ENCODE measurements around the gene CLEC1B.
"Not testable (repeated sequence)": the region's sequence is repeated elsewhere in the genome, so short reads cannot be mapped to it uniquely, and the experiment has no call there.

DNA sequence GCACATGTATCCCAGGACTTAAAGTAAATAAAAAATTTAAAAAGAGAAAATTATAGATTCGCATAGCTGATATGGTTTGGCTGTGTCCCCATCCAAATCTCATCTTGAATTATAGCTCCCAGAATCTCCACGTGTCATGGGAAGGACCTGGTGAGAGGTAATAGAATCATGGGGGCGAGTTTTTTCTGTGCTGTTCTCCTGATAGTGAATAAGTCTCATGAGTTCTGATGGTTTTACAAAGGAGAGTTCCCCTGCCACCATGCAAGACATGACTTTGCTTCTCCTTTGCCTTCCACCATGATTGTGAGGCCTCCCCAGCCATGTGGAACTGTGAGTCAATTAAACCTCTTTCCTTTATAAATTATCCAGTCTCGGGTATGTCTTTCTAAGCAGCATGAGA lies 27.7 kb upstream of the CLEC1B start:
- TF ChIP-seq, protein P1, sequence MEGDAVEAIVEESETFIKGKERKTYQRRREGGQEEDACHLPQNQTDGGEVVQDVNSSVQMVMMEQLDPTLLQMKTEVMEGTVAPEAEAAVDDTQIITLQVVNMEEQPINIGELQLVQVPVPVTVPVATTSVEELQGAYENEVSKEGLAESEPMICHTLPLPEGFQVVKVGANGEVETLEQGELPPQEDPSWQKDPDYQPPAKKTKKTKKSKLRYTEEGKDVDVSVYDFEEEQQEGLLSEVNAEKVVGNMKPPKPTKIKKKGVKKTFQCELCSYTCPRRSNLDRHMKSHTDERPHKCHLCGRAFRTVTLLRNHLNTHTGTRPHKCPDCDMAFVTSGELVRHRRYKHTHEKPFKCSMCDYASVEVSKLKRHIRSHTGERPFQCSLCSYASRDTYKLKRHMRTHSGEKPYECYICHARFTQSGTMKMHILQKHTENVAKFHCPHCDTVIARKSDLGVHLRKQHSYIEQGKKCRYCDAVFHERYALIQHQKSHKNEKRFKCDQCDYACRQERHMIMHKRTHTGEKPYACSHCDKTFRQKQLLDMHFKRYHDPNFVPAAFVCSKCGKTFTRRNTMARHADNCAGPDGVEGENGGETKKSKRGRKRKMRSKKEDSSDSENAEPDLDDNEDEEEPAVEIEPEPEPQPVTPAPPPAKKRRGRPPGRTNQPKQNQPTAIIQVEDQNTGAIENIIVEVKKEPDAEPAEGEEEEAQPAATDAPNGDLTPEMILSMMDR (IDR thresholded peaks at IDR 0.05), result not testable (repeated sequence)
- not testable (repeated sequence) for TF ChIP-seq SIN3A (IDR thresholded peaks at IDR 0.05; ENCODE audit: borderline replicate concordance, insufficient read depth, low read depth, low read length); POLR2AphosphoS5 (IDR thresholded peaks at IDR 0.05; ENCODE audit: low read depth, low read length); TCF7L2 (IDR thresholded peaks at IDR 0.05; ENCODE audit: low read depth, low read length)
- TF ChIP-seq, protein P2, sequence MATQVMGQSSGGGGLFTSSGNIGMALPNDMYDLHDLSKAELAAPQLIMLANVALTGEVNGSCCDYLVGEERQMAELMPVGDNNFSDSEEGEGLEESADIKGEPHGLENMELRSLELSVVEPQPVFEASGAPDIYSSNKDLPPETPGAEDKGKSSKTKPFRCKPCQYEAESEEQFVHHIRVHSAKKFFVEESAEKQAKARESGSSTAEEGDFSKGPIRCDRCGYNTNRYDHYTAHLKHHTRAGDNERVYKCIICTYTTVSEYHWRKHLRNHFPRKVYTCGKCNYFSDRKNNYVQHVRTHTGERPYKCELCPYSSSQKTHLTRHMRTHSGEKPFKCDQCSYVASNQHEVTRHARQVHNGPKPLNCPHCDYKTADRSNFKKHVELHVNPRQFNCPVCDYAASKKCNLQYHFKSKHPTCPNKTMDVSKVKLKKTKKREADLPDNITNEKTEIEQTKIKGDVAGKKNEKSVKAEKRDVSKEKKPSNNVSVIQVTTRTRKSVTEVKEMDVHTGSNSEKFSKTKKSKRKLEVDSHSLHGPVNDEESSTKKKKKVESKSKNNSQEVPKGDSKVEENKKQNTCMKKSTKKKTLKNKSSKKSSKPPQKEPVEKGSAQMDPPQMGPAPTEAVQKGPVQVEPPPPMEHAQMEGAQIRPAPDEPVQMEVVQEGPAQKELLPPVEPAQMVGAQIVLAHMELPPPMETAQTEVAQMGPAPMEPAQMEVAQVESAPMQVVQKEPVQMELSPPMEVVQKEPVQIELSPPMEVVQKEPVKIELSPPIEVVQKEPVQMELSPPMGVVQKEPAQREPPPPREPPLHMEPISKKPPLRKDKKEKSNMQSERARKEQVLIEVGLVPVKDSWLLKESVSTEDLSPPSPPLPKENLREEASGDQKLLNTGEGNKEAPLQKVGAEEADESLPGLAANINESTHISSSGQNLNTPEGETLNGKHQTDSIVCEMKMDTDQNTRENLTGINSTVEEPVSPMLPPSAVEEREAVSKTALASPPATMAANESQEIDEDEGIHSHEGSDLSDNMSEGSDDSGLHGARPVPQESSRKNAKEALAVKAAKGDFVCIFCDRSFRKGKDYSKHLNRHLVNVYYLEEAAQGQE (IDR thresholded peaks at IDR 0.05; ENCODE audit: insufficient read depth in 1 of 2, low read depth in 2 of 2, low read length in 1 of 2), result not testable (repeated sequence)
